ENCODE measurements around the gene POLR1C.
"Not testable (repeated sequence)": the region's sequence is repeated elsewhere in the genome, so short reads cannot be mapped to it uniquely, and the experiment has no call there.

Gene POLR1C, protein sequence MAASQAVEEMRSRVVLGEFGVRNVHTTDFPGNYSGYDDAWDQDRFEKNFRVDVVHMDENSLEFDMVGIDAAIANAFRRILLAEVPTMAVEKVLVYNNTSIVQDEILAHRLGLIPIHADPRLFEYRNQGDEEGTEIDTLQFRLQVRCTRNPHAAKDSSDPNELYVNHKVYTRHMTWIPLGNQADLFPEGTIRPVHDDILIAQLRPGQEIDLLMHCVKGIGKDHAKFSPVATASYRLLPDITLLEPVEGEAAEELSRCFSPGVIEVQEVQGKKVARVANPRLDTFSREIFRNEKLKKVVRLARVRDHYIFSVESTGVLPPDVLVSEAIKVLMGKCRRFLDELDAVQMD

GRCh38 chr6:43516697-43517504 lies at the start of gene POLR1C, which contains the start of gene YIPF3:
TSS of gene POLR1C (plus strand) at chr6:43517089. CDS start at chr6:43517110, 21 bp downstream.
TSS of gene YIPF3 (minus strand) at chr6:43516926. CDS start at chr6:43516807, 119 bp downstream.
- peaks cover 60% of the 10 kb centered on the region for H3K79me2 ChIP-seq (ENCODE audit: low read length)

DNA sequence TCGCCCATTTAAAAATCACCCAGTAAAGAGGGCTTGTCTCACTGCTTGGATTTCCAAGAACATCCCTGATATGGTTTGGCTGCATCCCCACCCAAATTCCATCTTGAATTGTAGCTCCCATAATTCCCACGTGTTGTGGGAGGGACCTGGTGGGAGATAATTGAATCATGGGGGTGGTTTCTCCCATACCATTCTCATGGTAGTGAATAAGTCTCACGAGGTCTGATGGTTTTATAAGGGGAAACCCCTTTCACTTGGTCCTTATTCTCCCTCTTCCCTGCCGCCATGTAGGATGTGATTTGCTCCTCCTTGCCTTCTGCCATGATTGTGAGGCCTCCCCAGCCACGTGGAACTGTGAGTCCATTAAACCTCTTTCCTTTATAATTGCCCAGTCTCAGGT lies 49.6 kb upstream of the POLR1C start:
- H3K4me1 ChIP-seq (ENCODE audit: low read length); DNase-seq; H3K9ac ChIP-seq (ENCODE audit: low read length); H3K79me2 ChIP-seq (ENCODE audit: low read length); H3K36me3 ChIP-seq (replicated peaks; ENCODE audit: insufficient read depth, low read length); H3K27ac ChIP-seq (ENCODE audit: low read length); H3F3A ChIP-seq (ENCODE audit: insufficient read depth, low read length); H3K27me3 ChIP-seq (replicated peaks; ENCODE audit: insufficient read depth, low read length); H3K9me2 ChIP-seq (replicated peaks; ENCODE audit: insufficient read depth, low read length); H3K9me3 ChIP-seq (replicated peaks; ENCODE audit: insufficient read depth, low read length); H2AFZ ChIP-seq (ENCODE audit: low read length); H3K4me3 ChIP-seq (ENCODE audit: low read length); H4K20me1 ChIP-seq (ENCODE audit: insufficient read depth, low read length); H3K4me2 ChIP-seq (ENCODE audit: low read depth, low read length): not testable (repeated sequence)

More at GRCh38 chr6:43516697-43517504, at the start of gene POLR1C, which contains the start of gene YIPF3:
- Histone ChIP-seq H3K9ac (ENCODE audit: low read length) (peak within 1 kb of the TSS; percentile 93), H2AFZ (ENCODE audit: low read length) (peak within 1 kb of the TSS; percentile 69), H3K36me3 (replicated peaks; ENCODE audit: insufficient read depth, low read length) (peaks cover 13% of the 10 kb centered on the region), H3K27ac (ENCODE audit: low read length) (peak within 1 kb of the TSS; percentile 33; the same call in 1 of the 2 replicates), H3K4me3 (ENCODE audit: low read length) (peak within 1 kb of the TSS; percentile 99), H3K9me2 (replicated peaks; ENCODE audit: insufficient read depth, low read length) (no peaks in the 10 kb centered on the region), H3F3A (ENCODE audit: insufficient read depth, low read length) (0 out of 2 replicates have a peak, but pooled peaks cover 2% of the 10 kb centered on the region), H3K27me3 (replicated peaks; ENCODE audit: insufficient read depth, low read length) (no peaks in the 10 kb centered on the region), H3K4me1 (ENCODE audit: low read length) (peaks cover 12% of the 10 kb centered on the region; the same call in 1 of the 2 replicates), H3K9me3 (replicated peaks; ENCODE audit: insufficient read depth, low read length) (no peaks in the 10 kb centered on the region), H4K20me1 (ENCODE audit: insufficient read depth, low read length) (no peaks in the 10 kb centered on the region), H3K4me2 (ENCODE audit: low read depth, low read length) (peak within 1 kb of the TSS; percentile 85)
- DNase-seq: peak; percentile 98
- TF ChIP-seq EZH2phosphoT487 (IDR thresholded peaks at IDR 0.05; ENCODE audit: low read length) (no peak), EZH2 (optimal IDR thresholded peaks at IDR 0.05; ENCODE audit: low read depth, low read length) (no peak), CTCF (IDR thresholded peaks at IDR 0.05; ENCODE audit: low read length) (no peak)

DNA sequence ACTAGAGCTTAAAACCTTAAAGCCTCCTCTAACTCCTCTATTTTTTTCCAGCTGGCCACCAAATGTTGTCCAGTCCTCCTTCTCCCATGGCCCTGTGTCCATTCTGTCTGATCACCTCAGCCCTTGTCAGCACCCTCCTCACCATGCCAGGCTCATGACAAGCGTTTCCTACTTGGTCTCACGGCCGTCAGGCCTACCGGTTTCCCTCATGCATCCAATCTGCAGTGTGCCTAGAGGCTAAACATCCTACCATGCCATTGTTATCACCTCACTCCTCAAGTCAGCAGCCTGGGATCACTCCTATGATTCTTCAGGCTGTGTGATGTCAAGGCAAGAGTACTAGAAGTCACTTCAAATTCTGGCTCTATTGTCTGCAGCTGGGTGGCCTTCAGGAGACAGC lies 49.1 kb upstream of the POLR1C start:
- Histone ChIP-seq H3K27me3 (replicated peaks; ENCODE audit: insufficient read depth, low read length) (peaks cover 1% of the 10 kb centered on the region; the same call in 1 of the 2 replicates), H3K4me2 (ENCODE audit: low read depth, low read length) (no peak overlapping the region), H3K4me1 (ENCODE audit: low read length) (no peaks in the 10 kb centered on the region), H3K4me3 (ENCODE audit: low read length) (no peak overlapping the region), H2AFZ (ENCODE audit: low read length) (no peak overlapping the region), H4K20me1 (ENCODE audit: insufficient read depth, low read length) (no peaks in the 10 kb centered on the region), H3K9ac (ENCODE audit: low read length) (no peak overlapping the region), H3K9me2 (replicated peaks; ENCODE audit: insufficient read depth, low read length) (no peaks in the 10 kb centered on the region), H3F3A (ENCODE audit: insufficient read depth, low read length) (no peaks in the 10 kb centered on the region), H3K27ac (ENCODE audit: low read length) (no peak overlapping the region), H3K36me3 (replicated peaks; ENCODE audit: insufficient read depth, low read length) (no peaks in the 10 kb centered on the region), H3K9me3 (replicated peaks; ENCODE audit: insufficient read depth, low read length) (no peaks in the 10 kb centered on the region), H3K79me2 (ENCODE audit: low read length) (no peaks in the 10 kb centered on the region)
- DNase-seq: no peak
- TF ChIP-seq EZH2phosphoT487 (IDR thresholded peaks at IDR 0.05; ENCODE audit: low read length) (no peak), CTCF (IDR thresholded peaks at IDR 0.05; ENCODE audit: low read length) (no peak), EZH2 (optimal IDR thresholded peaks at IDR 0.05; ENCODE audit: low read depth, low read length) (no peak)
